Activated B cell treated with CpG ODN at 0.5 μM for 24 hours (primary cell): Measurements from ENCODE around the gene KRT17. TPM values are rescaled to one million over a fixed set of nuclear protein-coding genes. Genes with fewer than 3 reads are reported as not detected.
"Not testable (repeated sequence)": the region's sequence is repeated elsewhere in the genome, so short reads cannot be mapped to it uniquely, and the experiment has no call there.

Source experiments
- ATAC-seq: fragments of 200-7000 bp; cut with Tn5 transposase; one replicate; pipeline ENCODE4 v1.10.0; 2021; ENCODE audit warnings: low read depth, mild to moderate bottlenecking, moderate library complexity
- CTCF ChIA-PET: fragments of 350-600 bp; sonication (Branson Sonifier 250); formaldehyde crosslinking; loops from one replicate; lab custom pipeline; 2021; ENCODE audit warnings: antibody characterized with exemption; lab: Charles Lee
- POLR2A ChIA-PET: fragments of 350-600 bp; sonication (Branson Sonifier 250); formaldehyde crosslinking; loops from one replicate; lab custom pipeline; 2021; ENCODE audit warnings: antibody characterized with exemption; lab: Charles Lee
- DNase-seq: peaks from one replicate; pipeline ENCODE4 v3.0.0; 2022
- H3K27ac Mint-ChIP-seq: one replicate; pipeline ENCODE4 v1.8.0; 2020; ENCODE audit warnings: mixed read lengths
- H3K27me3 Mint-ChIP-seq: one replicate; pipeline ENCODE4 v1.8.0; 2021; ENCODE audit warnings: mixed read lengths
- H3K36me3 Mint-ChIP-seq: one replicate; pipeline ENCODE4 v1.8.0; 2021; ENCODE audit warnings: low read depth, mixed read lengths
- H3K4me1 Mint-ChIP-seq: one replicate; pipeline ENCODE4 v1.8.0; 2021; ENCODE audit warnings: mixed read lengths
- H3K4me3 Mint-ChIP-seq: one replicate; pipeline ENCODE4 v1.8.0; 2020; ENCODE audit warnings: mild to moderate bottlenecking, mixed read lengths
- H3K9me3 Mint-ChIP-seq: one replicate; pipeline ENCODE4 v1.8.0; 2020; ENCODE audit warnings: mixed read lengths
- CTCF ChIP-seq: fragments of 200-600 bp; IDR thresholded peaks from one replicate; pipeline ENCODE4 v1.8.0; 2022; ENCODE audit warnings: antibody characterized with exemption, mild to moderate bottlenecking
- intact Hi-C: fragments of 100-400 bp; cut with micrococcal nuclease; formaldehyde crosslinking; loops from one replicate; pipeline ENCODE4 v1.15.1; 2024
- total RNA-seq: library from RNA; stranded (reverse); gene quantifications from 2 replicates; pipeline ENCODE4 v1.2.3, GENCODE V29; 2022

KRT17 gene
- total RNA-seq, 1 donor from 2014 or later = not detected

- Mint-ChIP-seq H3K9me3 (no peaks in the 10 kb centered on the region), H3K4me3 (no peak overlapping the region), H3K4me1 (no peaks in the 10 kb centered on the region), H3K36me3 (no peaks in the 10 kb centered on the region), H3K27ac (no peak overlapping the region), H3K27me3 (peaks cover 11% of the 10 kb centered on the region)
- no peak for TF ChIP-seq CTCF
- intact Hi-C loops = no loop called here
- CTCF ChIA-PET = no interaction called here
- POLR2A ChIA-PET = no interaction called here
- DNase-seq (no peak), ATAC-seq (no peak)
Observed at GRCh38 chr17:41618341-41619035, 5.9 kb downstream of the KRT17 start.

GRCh38 chr17:41617698-41618097 lies 6.7 kb downstream of the KRT17 start:
- DNase-seq = no peak
- no peak overlapping the region for H3K27ac Mint-ChIP-seq
- H3K4me3 Mint-ChIP-seq = no peak overlapping the region
- ChIA-PET CTCF (no interaction called here), POLR2A (no interaction called here)
- H3K27me3 Mint-ChIP-seq = peaks cover 11% of the 10 kb centered on the region
- TF ChIP-seq CTCF = no peak
- H3K36me3 Mint-ChIP-seq = no peaks in the 10 kb centered on the region
- ATAC-seq = no peak
- intact Hi-C loops = no loop called here
- no peaks in the 10 kb centered on the region for H3K9me3 Mint-ChIP-seq
- no peaks in the 10 kb centered on the region for H3K4me1 Mint-ChIP-seq

GRCh38 chr17:41617136-41617535 lies 7.2 kb downstream of the KRT17 start:
- no peak for ATAC-seq
- Mint-ChIP-seq H3K4me3 (no peak overlapping the region), H3K36me3 (no peaks in the 10 kb centered on the region), H3K27ac (no peak overlapping the region), H3K4me1 (no peaks in the 10 kb centered on the region), H3K9me3 (no peaks in the 10 kb centered on the region), H3K27me3 (peaks cover 11% of the 10 kb centered on the region)
- no peak for DNase-seq
- ChIA-PET CTCF (no interaction called here), POLR2A (no interaction called here)
- TF ChIP-seq CTCF = no peak
- intact Hi-C loops = no loop called here

- H3K4me3 Mint-ChIP-seq, H3K27me3 Mint-ChIP-seq, H3K36me3 Mint-ChIP-seq, H3K9me3 Mint-ChIP-seq, DNase-seq, POLR2A ChIA-PET, H3K27ac Mint-ChIP-seq, ATAC-seq, intact Hi-C loops, CTCF ChIA-PET, H3K4me1 Mint-ChIP-seq: not testable (repeated sequence)
Observed at GRCh38 chr17:41616486-41616885, 7.9 kb downstream of the KRT17 start.

GRCh38 chr17:41615454-41615853 lies 8.9 kb downstream of the KRT17 start:
- intact Hi-C loops = no loop called here
- POLR2A ChIA-PET = no interaction called here
- Mint-ChIP-seq H3K4me3 (no peak overlapping the region), H3K4me1 (no peaks in the 10 kb centered on the region), H3K27ac (no peak overlapping the region), H3K27me3 (peaks cover 11% of the 10 kb centered on the region), H3K9me3 (no peaks in the 10 kb centered on the region), H3K36me3 (no peaks in the 10 kb centered on the region)
- DNase-seq = no peak
- ATAC-seq = no peak
- no peak for TF ChIP-seq CTCF
- CTCF ChIA-PET = no interaction called here

- H3K4me3 Mint-ChIP-seq, H3K27ac Mint-ChIP-seq, intact Hi-C loops, POLR2A ChIA-PET, CTCF ChIA-PET, DNase-seq, H3K9me3 Mint-ChIP-seq, H3K4me1 Mint-ChIP-seq, ATAC-seq, H3K36me3 Mint-ChIP-seq: not testable (repeated sequence)
- H3K27me3 Mint-ChIP-seq = peaks cover 12% of the 10 kb centered on the region
Observed at GRCh38 chr17:41614767-41615166, 9.6 kb downstream of the KRT17 start.
